GM08714 (cell line): Measurements from ENCODE around the gene CAPN9.
"Not testable (repeated sequence)": the region's sequence is repeated elsewhere in the genome, so short reads cannot be mapped to it uniquely, and the experiment has no call there.

Experiments
- H3K4me3 ChIP-seq: fragments of 200-500 bp; sonication (Bioruptor generic); 2 replicates; pipeline ENCODE4 v1.5.1; 2014; ENCODE audit warnings: mild to moderate bottlenecking, low read length, inconsistent platforms
- ZNF274 ChIP-seq: IDR thresholded peaks from 2 replicates; pipeline ENCODE4 v1.6.1; 2012; ENCODE audit warnings: mild to moderate bottlenecking, low read depth, low read length

The CAPN9 gene

GRCh38 chr1:230834292-230834691 is 87.1 kb downstream of the CAPN9 start:
- no peak overlapping the region for H3K4me3 ChIP-seq
- TF ChIP-seq ZNF274 = no peak

- no peak for TF ChIP-seq ZNF274
- no peak overlapping the region for H3K4me3 ChIP-seq
These were observed 89.2 kb downstream of the CAPN9 start for GRCh38 chr1:230836347-230836746.

- no peak overlapping the region for H3K4me3 ChIP-seq
- no peak for TF ChIP-seq ZNF274
These were observed 89.6 kb downstream of the CAPN9 start for GRCh38 chr1:230836793-230837192.

GRCh38 chr1:230839173-230839572 is 92.0 kb downstream of the CAPN9 start:
- H3K4me3 ChIP-seq = no peak overlapping the region
- no peak for TF ChIP-seq ZNF274

- no peak overlapping the region for H3K4me3 ChIP-seq
- TF ChIP-seq ZNF274 = no peak
These were observed 95.6 kb downstream of the CAPN9 start for GRCh38 chr1:230842801-230843200.

- no peak for TF ChIP-seq ZNF274
These were observed 96.5 kb downstream of the CAPN9 start for GRCh38 chr1:230843503-230844309.

GRCh38 chr1:230844561-230844960 is 97.4 kb downstream of the CAPN9 start:
- TF ChIP-seq ZNF274 = no peak
- no peak overlapping the region for H3K4me3 ChIP-seq

More at GRCh38 chr1:230843503-230844309, 96.5 kb downstream of the CAPN9 start:
- no peak overlapping the region for H3K4me3 ChIP-seq

- H3K4me3 ChIP-seq = not testable (repeated sequence)
These were observed 98.0 kb downstream of the CAPN9 start for GRCh38 chr1:230845184-230845583.

GRCh38 chr1:230848235-230848634 is 101.0 kb downstream of the CAPN9 start:
- no peak overlapping the region for H3K4me3 ChIP-seq
- no peak for TF ChIP-seq ZNF274

- H3K4me3 ChIP-seq = no peak overlapping the region
- no peak for TF ChIP-seq ZNF274
These were observed 102.5 kb downstream of the CAPN9 start for GRCh38 chr1:230849451-230850224.

GRCh38 chr1:230850547-230850946 is 103.4 kb downstream of the CAPN9 start:
- TF ChIP-seq ZNF274 = no peak
- no peak overlapping the region for H3K4me3 ChIP-seq

- TF ChIP-seq ZNF274 = no peak
- H3K4me3 ChIP-seq = no peak overlapping the region
These were observed 104.1 kb downstream of the CAPN9 start for GRCh38 chr1:230851291-230851691.
